Measurements from ENCODE around the gene GSPT1.
A peak's percentile ranks its signal among the peaks of the same experiment; 100 is the strongest.

DNA sequence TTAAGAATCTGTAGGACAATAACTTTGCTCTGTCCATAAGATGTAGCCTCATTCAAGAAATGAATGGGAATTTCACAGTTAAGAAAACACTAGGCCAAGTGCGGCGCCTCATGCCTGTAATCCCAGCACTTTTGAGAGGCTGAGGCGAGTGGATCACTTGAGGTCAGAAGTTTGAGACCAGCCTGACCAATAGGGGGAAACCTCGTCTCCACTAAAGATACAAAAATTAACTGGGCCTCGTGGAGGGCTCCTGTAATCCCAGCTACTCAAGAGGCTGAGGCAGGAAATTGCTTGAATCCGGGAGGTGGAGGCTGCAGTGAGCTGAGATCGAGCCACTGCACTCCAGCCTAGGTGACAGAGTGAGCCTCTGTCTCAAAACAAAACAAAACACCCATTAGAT is 44.6 kb downstream of the GSPT1 start:
- TF ChIP-seq RAD21 (IDR thresholded peaks at IDR 0.05; ENCODE audit: low read length) (no peak), EP300 (IDR thresholded peaks at IDR 0.05; ENCODE audit: borderline replicate concordance in 1 of 2, low read depth in 1 of 2, low read length in 1 of 2) (no peak), FOSL2 (IDR thresholded peaks at IDR 0.05; ENCODE audit: borderline replicate concordance, low read depth) (no peak), TAF1 (IDR thresholded peaks at IDR 0.05; ENCODE audit: borderline replicate concordance, low read depth, low read length) (no peak), SMC3 (IDR thresholded peaks at IDR 0.05; ENCODE audit: low read depth, low read length) (no peak), POLR2AphosphoS5 (IDR thresholded peaks at IDR 0.05; ENCODE audit: low read depth, low read length) (no peak), TCF12 (IDR thresholded peaks at IDR 0.05) (no peak)
- TF ChIP-seq, protein P1, sequence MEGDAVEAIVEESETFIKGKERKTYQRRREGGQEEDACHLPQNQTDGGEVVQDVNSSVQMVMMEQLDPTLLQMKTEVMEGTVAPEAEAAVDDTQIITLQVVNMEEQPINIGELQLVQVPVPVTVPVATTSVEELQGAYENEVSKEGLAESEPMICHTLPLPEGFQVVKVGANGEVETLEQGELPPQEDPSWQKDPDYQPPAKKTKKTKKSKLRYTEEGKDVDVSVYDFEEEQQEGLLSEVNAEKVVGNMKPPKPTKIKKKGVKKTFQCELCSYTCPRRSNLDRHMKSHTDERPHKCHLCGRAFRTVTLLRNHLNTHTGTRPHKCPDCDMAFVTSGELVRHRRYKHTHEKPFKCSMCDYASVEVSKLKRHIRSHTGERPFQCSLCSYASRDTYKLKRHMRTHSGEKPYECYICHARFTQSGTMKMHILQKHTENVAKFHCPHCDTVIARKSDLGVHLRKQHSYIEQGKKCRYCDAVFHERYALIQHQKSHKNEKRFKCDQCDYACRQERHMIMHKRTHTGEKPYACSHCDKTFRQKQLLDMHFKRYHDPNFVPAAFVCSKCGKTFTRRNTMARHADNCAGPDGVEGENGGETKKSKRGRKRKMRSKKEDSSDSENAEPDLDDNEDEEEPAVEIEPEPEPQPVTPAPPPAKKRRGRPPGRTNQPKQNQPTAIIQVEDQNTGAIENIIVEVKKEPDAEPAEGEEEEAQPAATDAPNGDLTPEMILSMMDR (IDR thresholded peaks at IDR 0.05) = peak; percentile 40
